PC-9 (cell line): ENCODE data around the gene UQCRQ. TPM values are rescaled to one million over a fixed set of nuclear protein-coding genes. Genes with fewer than 3 reads are reported as not detected.

Experiments used
- BruUV-seq: library from RNA; stranded (reverse); fragments of 400-500 nt; replicated peaks from 2 replicates; lab custom pipeline; 2021; lab: Mats Ljungman, UMichigan
- CTCF ChIA-PET: fragments of 300-600 bp; sonication (Branson Sonifier 250); formaldehyde crosslinking; loops from one replicate; lab custom pipeline; 2022; ENCODE audit warnings: antibody characterized with exemption; lab: Charles Lee
- POLR2A ChIA-PET: fragments of 300-600 bp; sonication (Branson Sonifier 250); formaldehyde crosslinking; loops from one replicate; lab custom pipeline; 2022; ENCODE audit warnings: antibody characterized with exemption; ENCODE audit not compliant: unreplicated experiment; lab: Charles Lee
- DNase-seq, 2 experiments: peaks; one replicate each; pipeline versions ENCODE4 v3.0.0 to v3.0.0-alpha.2; 2015 to 2022; ENCODE audit warnings: mixed read lengths in 1 of 2
- H2AFZ ChIP-seq: fragments of 200-600 bp; sonication (generic); 2 replicates; pipeline ENCODE4 v1.8.1; 2017; ENCODE audit warnings: antibody characterized with exemption
- H3F3A ChIP-seq: fragments of 200-600 bp; sonication (generic); 2 replicates; pipeline ENCODE4 v1.8.1; 2017; ENCODE audit warnings: antibody characterized with exemption, mild to moderate bottlenecking, low read depth; ENCODE audit not compliant: insufficient read depth
- H3K27ac ChIP-seq: fragments of 200-600 bp; sonication (generic); 2 replicates; pipeline ENCODE4 v1.6.1; 2016; ENCODE audit warnings: mixed run types
- H3K27me3 ChIP-seq: fragments of 200-600 bp; sonication (generic); 2 replicates; pipeline ENCODE4 v1.6.1; 2016; ENCODE audit warnings: low read depth, mixed run types; ENCODE audit not compliant: insufficient read depth
- H3K36me3 ChIP-seq: fragments of 200-600 bp; sonication (generic); 2 replicates; pipeline ENCODE4 v1.6.1; 2016; ENCODE audit warnings: low read depth, mixed run types
- H3K4me1 ChIP-seq: fragments of 200-600 bp; sonication (generic); replicated peaks from 2 replicates; pipeline ENCODE4 v1.6.1; 2016; ENCODE audit warnings: mixed run types; ENCODE audit not compliant: insufficient read depth
- H3K4me2 ChIP-seq: fragments of 200-600 bp; sonication (generic); 2 replicates; pipeline ENCODE4 v1.6.1; 2017; ENCODE audit warnings: mixed run types
- H3K4me3 ChIP-seq: fragments of 200-600 bp; sonication (generic); 2 replicates; pipeline ENCODE4 v1.6.1; 2016; ENCODE audit warnings: mixed run types
- H3K79me2 ChIP-seq: fragments of 200-600 bp; sonication (generic); 2 replicates; pipeline ENCODE4 v1.6.1; 2017; ENCODE audit warnings: low read depth, mixed run types
- H3K9me2 ChIP-seq: fragments of 200-600 bp; sonication (generic); 2 replicates; pipeline ENCODE4 v1.8.1; 2017; ENCODE audit warnings: mild to moderate bottlenecking; ENCODE audit not compliant: insufficient read depth
- H3K9me3 ChIP-seq: fragments of 200-600 bp; sonication (generic); 2 replicates; pipeline ENCODE4 v1.8.1; 2016; ENCODE audit warnings: low read depth; ENCODE audit not compliant: insufficient read depth
- H4K20me1 ChIP-seq: fragments of 200-600 bp; sonication (generic); 2 replicates; pipeline ENCODE4 v1.8.1; 2017; ENCODE audit not compliant: insufficient read depth
- CTCF ChIP-seq: fragments of 200-600 bp; sonication (generic); conservative IDR thresholded peaks from 2 replicates; pipeline ENCODE4 v1.6.1; 2017; ENCODE audit warnings: mixed run types, antibody characterized with exemption, mild to moderate bottlenecking, moderate library complexity
- EZH2 ChIP-seq: fragments of 200-600 bp; sonication (generic); IDR thresholded peaks from 2 replicates; pipeline ENCODE4 v1.8.0; 2017; ENCODE audit warnings: antibody characterized with exemption, low read depth
- intact Hi-C: fragments of 100-400 bp; cut with micrococcal nuclease; formaldehyde crosslinking; loops from one replicate; pipeline ENCODE4 v1.10.0; 2022; ENCODE audit not compliant: unreplicated experiment
- total RNA-seq: library from RNA; stranded (reverse); gene quantifications from 2 replicates; pipeline ENCODE4 v1.2.3, GENCODE V29; 2021

The UQCRQ gene
- total RNA-seq, 1 experiment from 2014 or later = 414 TPM

- no peaks in the 10 kb centered on the region for H3K9me3 ChIP-seq
- H3K4me3 ChIP-seq = no peak overlapping the region
- H3K4me2 ChIP-seq = no peak overlapping the region
- no peaks in the 10 kb centered on the region; the same call in 1 of the 2 replicates for H4K20me1 ChIP-seq
- DNase-seq = no peak
- intact Hi-C loops = no loop called here
- ChIA-PET POLR2A (no interaction called here), CTCF (no interaction called here)
- H3K27ac ChIP-seq = no peak overlapping the region
- peaks cover 17% of the 10 kb centered on the region for H3K79me2 ChIP-seq
- H2AFZ ChIP-seq = no peak overlapping the region
- BruUV-seq = no TSS peak
- H3K27me3 ChIP-seq = no peaks in the 10 kb centered on the region
- H3K9me2 ChIP-seq = no peaks in the 10 kb centered on the region
- no peaks in the 10 kb centered on the region for H3K36me3 ChIP-seq
- TF ChIP-seq EZH2 = no peak
- TF ChIP-seq CTCF = no peak
- H3F3A ChIP-seq = 0 out of 2 replicates have a peak, but pooled peaks cover 7% of the 10 kb centered on the region
- peaks cover 8% of the 10 kb centered on the region; the same call in 1 of the 2 replicates for H3K4me1 ChIP-seq
Observed at GRCh38 chr5:132825033-132825833, 41.2 kb upstream of the UQCRQ start.

GRCh38 chr5:132825834-132826391 lies 40.5 kb upstream of the UQCRQ start:
- peaks cover 17% of the 10 kb centered on the region for H3K79me2 ChIP-seq
- ChIA-PET CTCF (no interaction called here), POLR2A (interaction anchor here (0.5 kb wide), 1 partner anchor 109 kb away, joined by 5 read pairs; no protein-coding TSS in a partner anchor)

More at GRCh38 chr5:132825834-132826391, 40.5 kb upstream of the UQCRQ start:
- Histone ChIP-seq H3K9me2 (no peaks in the 10 kb centered on the region), H3K4me1 (peaks cover 10% of the 10 kb centered on the region; the same call in 1 of the 2 replicates), H3K27me3 (no peaks in the 10 kb centered on the region), H3F3A (0 out of 2 replicates have a peak, but pooled peaks cover 4% of the 10 kb centered on the region), H2AFZ (no peak overlapping the region), H3K27ac (no peak overlapping the region), H3K9me3 (no peaks in the 10 kb centered on the region), H4K20me1 (no peaks in the 10 kb centered on the region; the same call in 1 of the 2 replicates), H3K4me3 (no peak overlapping the region), H3K36me3 (no peaks in the 10 kb centered on the region), H3K4me2 (no peak overlapping the region)
- BruUV-seq = no TSS peak
- intact Hi-C loops = no loop called here
- DNase-seq = no peak
- no peak for TF ChIP-seq CTCF
